ENCODE data around the gene PKP1. TPM values are rescaled to one million over a fixed set of nuclear protein-coding genes. Genes with fewer than 3 reads are reported as not detected.
A peak's percentile ranks its signal among the peaks of the same experiment; 100 is the strongest.

The PKP1 gene
- total RNA-seq, 1 experiment from 2014 or later = not detected

- H3K9me3 ChIP-seq (replicated peaks) = no peaks in the 10 kb centered on the region
Measured at GRCh38 chr1:201267481-201268229, 15.7 kb upstream of the PKP1 start.

DNA sequence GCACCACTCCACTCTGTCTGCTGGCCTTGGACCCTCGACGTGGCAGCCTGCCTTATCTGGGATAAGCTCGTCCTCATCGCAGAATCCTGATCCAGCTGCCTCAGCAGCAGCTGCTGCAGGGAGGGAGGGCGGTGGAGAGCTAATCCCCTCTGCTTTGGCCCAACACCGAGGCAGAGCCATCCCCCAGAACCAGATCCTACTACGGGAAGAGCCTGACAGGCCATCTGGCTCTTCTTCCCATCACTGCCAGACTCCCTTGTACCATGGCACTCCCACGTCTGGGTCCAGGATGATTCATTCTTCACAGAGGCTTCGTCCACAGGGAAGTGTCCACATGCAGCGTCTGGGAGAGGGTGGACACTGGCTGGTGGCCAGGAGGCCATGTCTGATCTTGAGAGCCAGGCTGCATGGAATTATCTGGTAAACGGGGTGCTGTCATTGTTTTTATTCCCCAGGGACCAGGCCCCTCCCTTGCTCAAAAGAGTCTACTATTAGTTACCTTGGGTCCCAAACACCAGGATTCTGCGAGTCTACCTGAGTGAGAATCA, 14.6 kb upstream of the PKP1 start:
- no peak overlapping the region for H3K4me3 ChIP-seq
- peak; percentile 88 to 90 for DNase-seq

More at GRCh38 chr1:201267481-201268229, 15.7 kb upstream of the PKP1 start:
- Histone ChIP-seq H3K27ac (no peak overlapping the region; the same call in 1 of the 2 replicates), H3K36me3 (no peaks in the 10 kb centered on the region), H3K4me1 (peaks cover 32% of the 10 kb centered on the region), H3K4me3 (no peak overlapping the region), H3K27me3 (no peaks in the 10 kb centered on the region)
- DNase-seq = no peak

DNA sequence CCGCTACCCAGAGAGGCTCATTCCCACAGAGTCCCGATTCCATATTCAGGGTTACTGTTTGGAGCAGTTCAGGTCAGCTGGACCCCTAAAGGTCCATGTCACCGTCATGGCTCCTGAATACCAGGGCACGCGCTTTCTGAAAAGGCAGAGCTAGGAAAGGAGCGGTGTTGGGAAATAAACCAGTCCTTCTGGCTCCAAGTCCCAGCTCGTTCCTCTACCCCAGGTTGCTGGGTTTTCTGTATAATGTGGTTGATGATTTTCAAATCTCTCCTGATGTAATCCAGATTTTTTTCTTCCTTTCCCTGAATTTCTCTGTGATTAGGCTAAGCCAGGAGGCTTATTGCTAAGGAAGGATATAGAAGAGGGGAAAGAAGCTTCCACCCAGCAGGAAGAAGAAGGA, 14.0 kb upstream of the PKP1 start:
- peak overlapping the region; percentile 44 for H3K27ac ChIP-seq
- H3K4me1 ChIP-seq = peaks cover 32% of the 10 kb centered on the region
- no peaks in the 10 kb centered on the region for H3K9me3 ChIP-seq (replicated peaks)
- H3K4me3 ChIP-seq = no peak overlapping the region
- H3K36me3 ChIP-seq = no peaks in the 10 kb centered on the region
- DNase-seq = no peak
- no peaks in the 10 kb centered on the region for H3K27me3 ChIP-seq

More for the DNA sequence above, 14.6 kb upstream of the PKP1 start:
- Histone ChIP-seq H3K9me3 (replicated peaks) (no peaks in the 10 kb centered on the region), H3K27me3 (no peaks in the 10 kb centered on the region), H3K27ac (peak overlapping the region; percentile 44), H3K36me3 (no peaks in the 10 kb centered on the region), H3K4me1 (peaks cover 32% of the 10 kb centered on the region)

DNA sequence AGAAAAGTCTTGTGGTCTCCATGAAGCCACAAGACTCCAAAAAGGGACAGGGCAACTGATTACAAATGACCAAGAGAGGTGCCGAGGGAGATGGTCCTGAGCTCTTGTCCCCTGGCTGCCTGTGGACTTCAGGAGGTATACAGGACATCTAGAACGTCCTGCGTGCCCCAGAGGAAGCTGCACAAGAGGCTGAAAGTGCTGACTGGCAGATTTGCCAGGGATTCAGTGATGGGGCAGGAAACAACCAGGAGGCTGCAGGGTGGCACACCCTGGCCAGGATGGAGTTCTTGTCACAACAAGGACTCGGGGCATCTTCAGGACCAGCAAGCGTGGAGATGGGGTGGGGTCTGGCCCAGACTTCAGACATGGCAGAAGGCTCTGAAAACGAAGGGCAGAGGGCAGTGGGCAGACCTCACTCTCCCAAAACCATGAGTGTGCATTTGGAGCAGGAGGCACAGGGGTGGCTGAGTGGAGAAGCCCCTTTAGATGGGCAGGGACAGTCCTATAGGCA, 13.4 kb upstream of the PKP1 start:
- Histone ChIP-seq H3K27me3 (no peaks in the 10 kb centered on the region), H3K4me1 (peaks cover 37% of the 10 kb centered on the region), H3K9me3 (replicated peaks) (no peaks in the 10 kb centered on the region), H3K4me3 (no peak overlapping the region), H3K36me3 (no peaks in the 10 kb centered on the region), H3K27ac (no peak overlapping the region)
- DNase-seq = no peak

DNA sequence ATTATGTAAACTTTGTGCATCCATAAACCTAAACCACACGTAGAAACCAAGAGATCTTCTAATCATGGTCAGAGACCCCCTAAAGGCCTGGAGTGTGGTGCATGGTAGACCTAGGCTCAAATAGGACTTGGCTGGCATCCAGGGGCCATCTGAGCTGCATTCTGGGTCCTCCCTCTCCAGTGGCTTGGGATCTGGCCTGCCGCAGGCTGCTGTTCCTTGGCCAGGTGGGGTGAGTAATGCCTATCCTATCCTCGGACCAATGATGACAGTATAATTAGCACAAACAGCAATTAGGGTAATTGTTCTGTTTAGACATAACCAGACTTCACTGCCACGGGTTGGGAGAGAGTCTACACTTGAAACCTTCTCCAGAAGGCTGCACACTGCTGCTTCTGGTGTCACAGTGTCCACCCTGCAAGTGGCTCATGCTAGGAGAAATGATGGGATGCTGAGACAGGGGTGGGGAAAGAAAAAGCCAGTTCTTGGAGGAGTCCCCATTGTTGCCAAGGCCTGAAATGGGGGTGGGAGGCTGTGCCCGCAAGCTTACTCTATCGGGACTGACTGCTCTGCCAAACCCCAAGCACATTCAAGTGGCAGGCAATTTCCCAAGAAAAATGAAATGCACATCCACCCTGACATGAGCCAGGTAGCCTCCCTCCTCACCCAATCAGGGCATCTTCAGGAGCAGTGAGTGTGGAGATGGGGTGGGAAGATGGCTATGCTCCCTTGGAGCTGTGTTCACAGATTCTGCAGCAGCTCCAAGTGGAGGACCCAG, 12.5 kb upstream of the PKP1 start:
- Histone ChIP-seq H3K27me3 (no peaks in the 10 kb centered on the region), H3K4me3 (no peak overlapping the region), H3K27ac (no peak overlapping the region), H3K9me3 (replicated peaks) (no peaks in the 10 kb centered on the region), H3K4me1 (peaks cover 43% of the 10 kb centered on the region), H3K36me3 (no peaks in the 10 kb centered on the region)
- DNase-seq = no peak

GRCh38 chr1:201272799-201273198, 10.5 kb upstream of the PKP1 start:
- Histone ChIP-seq H3K4me1 (peaks cover 28% of the 10 kb centered on the region), H3K27ac (no peak overlapping the region), H3K4me3 (no peak overlapping the region), H3K27me3 (no peaks in the 10 kb centered on the region), H3K36me3 (no peaks in the 10 kb centered on the region), H3K9me3 (replicated peaks) (no peaks in the 10 kb centered on the region)
- no peak for DNase-seq

DNA sequence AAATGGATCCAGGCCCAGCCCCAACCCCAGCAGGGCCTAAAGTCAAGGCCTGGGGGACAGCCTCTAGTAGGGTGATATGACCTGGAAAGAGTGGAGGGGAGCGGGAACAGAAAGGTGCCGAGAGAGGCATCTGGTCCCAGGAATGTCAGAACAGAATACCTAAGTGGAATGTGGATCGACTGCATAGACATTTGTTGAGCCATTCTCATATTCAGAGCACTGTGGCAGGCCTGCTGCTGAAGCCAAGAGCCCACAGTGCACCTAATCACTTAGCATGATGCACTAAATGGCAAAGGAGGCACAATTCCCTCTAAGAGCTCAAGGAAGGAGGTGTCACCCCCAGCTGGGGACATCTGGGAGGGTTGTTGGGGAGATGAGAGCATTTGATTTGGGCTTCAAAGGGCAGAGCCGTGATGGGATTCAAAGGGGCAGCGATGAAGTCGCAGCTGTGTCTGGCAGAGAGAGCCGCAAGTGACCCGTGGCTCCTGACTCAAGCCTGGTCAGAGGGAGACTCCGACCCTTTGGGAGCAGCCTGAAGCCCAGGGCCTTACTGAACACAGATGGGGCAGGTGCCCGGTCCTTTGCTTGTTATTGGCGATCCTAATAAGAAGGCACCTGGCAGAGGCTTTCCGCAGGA, 8.6 kb upstream of the PKP1 start:
- peak overlapping the region; percentile 20 for H3K27ac ChIP-seq
- H3K27me3 ChIP-seq = 0 out of 2 replicates have a peak, but pooled peaks cover 5% of the 10 kb centered on the region
- H3K9me3 ChIP-seq (replicated peaks) = no peaks in the 10 kb centered on the region
- H3K4me3 ChIP-seq = no peak overlapping the region
- no peak for DNase-seq
- H3K36me3 ChIP-seq = no peaks in the 10 kb centered on the region
- peaks cover 12% of the 10 kb centered on the region for H3K4me1 ChIP-seq

- no peak overlapping the region for H3K4me3 ChIP-seq
- peaks cover 12% of the 10 kb centered on the region for H3K4me1 ChIP-seq
Measured at GRCh38 chr1:201275253-201275666, 8.0 kb upstream of the PKP1 start.

GRCh38 chr1:201276891-201277290, 6.4 kb upstream of the PKP1 start:
- no peak overlapping the region for H3K4me3 ChIP-seq
- H3K9me3 ChIP-seq (replicated peaks) = no peaks in the 10 kb centered on the region
- H3K4me1 ChIP-seq = peaks cover 12% of the 10 kb centered on the region
- peaks cover 5% of the 10 kb centered on the region; the same call in 1 of the 2 replicates for H3K27me3 ChIP-seq
- no peak for DNase-seq
- no peak overlapping the region for H3K27ac ChIP-seq
- H3K36me3 ChIP-seq = no peaks in the 10 kb centered on the region

More at GRCh38 chr1:201275253-201275666, 8.0 kb upstream of the PKP1 start:
- Histone ChIP-seq H3K27me3 (0 out of 2 replicates have a peak, but pooled peaks cover 5% of the 10 kb centered on the region), H3K27ac (peak overlapping the region; percentile 28), H3K9me3 (replicated peaks) (no peaks in the 10 kb centered on the region), H3K36me3 (no peaks in the 10 kb centered on the region)
- peak; percentile 57 to 77 for DNase-seq

DNA sequence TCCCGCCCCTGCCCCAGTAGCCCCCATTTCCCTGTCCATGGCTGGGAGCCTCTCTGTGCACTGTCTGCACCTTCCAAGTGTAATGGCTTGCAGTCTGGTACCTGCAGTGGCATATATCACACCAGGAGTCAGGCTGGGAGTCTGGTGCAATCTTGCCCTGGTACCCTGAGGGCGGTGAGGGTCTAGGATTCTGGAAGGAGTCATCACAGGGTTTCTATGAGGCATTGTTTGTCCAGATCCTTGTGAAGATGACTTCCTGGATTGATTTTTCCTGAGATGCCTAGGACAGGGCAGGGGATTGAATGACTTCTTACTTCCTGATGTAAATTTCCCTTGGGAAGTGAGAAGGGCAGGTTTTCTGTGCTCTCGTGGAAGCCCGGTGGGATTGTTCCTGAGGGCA, 5.9 kb upstream of the PKP1 start:
- Histone ChIP-seq H3K27me3 (peaks cover 5% of the 10 kb centered on the region; the same call in 1 of the 2 replicates), H3K27ac (no peak overlapping the region), H3K9me3 (replicated peaks) (no peaks in the 10 kb centered on the region), H3K4me1 (peaks cover 12% of the 10 kb centered on the region), H3K4me3 (no peak overlapping the region), H3K36me3 (no peaks in the 10 kb centered on the region)
- DNase-seq = no peak

DNA sequence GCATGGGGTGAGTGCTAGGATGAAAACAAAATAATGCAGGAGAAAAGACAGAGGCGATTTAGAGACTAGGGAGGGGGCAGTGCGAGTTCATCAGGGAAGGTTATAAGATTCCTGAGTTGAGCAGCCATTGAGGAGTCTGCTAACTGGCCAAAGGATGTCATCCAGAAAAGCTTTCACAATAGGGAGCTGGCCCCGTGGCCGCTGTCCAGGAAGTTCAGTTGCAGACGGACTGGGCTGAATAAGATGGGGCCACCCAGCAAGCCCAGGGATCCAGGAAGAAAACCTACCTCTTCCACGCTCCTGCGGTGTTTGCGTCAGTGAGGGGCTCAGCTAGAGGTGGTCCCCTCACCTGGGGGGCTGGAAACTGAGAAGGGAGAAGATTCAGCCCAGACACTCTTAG, 4.0 kb upstream of the PKP1 start:
- Histone ChIP-seq H3K4me3 (no peak overlapping the region), H3K27ac (no peak overlapping the region), H3K36me3 (no peaks in the 10 kb centered on the region), H3K4me1 (peaks cover 12% of the 10 kb centered on the region), H3K27me3 (peaks cover 5% of the 10 kb centered on the region; the same call in 1 of the 2 replicates), H3K9me3 (replicated peaks) (no peaks in the 10 kb centered on the region)
- DNase-seq = no peak

DNA sequence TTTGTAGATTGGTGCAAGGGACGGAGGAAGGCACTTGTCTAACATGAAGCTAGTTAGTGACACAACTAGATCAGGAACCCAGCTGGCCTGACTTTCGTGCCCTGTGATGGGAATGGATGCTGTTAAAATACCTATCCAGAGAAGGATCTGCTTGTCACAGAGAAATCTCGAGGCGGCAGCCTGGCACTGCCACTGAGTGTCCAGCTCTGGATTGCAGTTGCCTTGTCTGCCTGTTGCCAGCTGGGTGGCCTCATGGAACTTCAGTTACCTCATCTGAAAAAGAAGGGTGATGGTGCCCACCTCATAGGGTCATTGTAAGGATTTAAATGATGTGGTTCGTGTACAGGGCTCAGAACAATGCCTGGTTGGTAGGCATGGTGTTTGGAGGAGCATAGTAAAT, 2.4 kb upstream of the PKP1 start:
- Histone ChIP-seq H3K9me3 (replicated peaks) (no peaks in the 10 kb centered on the region), H3K4me3 (no peak overlapping the region), H3K27ac (no peak overlapping the region), H3K4me1 (0 out of 2 replicates have a peak, but pooled peaks cover under 1% of the 10 kb centered on the region), H3K27me3 (peaks cover 5% of the 10 kb centered on the region; the same call in 1 of the 2 replicates), H3K36me3 (no peaks in the 10 kb centered on the region)
- no peak for DNase-seq

GRCh38 chr1:201281573-201281972, 1.7 kb upstream of the PKP1 start:
- no peaks in the 10 kb centered on the region for H3K36me3 ChIP-seq
- no peak for DNase-seq
- no peak overlapping the region for H3K4me3 ChIP-seq
- H3K27me3 ChIP-seq = peaks cover 5% of the 10 kb centered on the region; the same call in 1 of the 2 replicates
- H3K9me3 ChIP-seq (replicated peaks) = no peaks in the 10 kb centered on the region
- no peaks in the 10 kb centered on the region; the same call in 1 of the 2 replicates for H3K4me1 ChIP-seq
- no peak overlapping the region for H3K27ac ChIP-seq

DNA sequence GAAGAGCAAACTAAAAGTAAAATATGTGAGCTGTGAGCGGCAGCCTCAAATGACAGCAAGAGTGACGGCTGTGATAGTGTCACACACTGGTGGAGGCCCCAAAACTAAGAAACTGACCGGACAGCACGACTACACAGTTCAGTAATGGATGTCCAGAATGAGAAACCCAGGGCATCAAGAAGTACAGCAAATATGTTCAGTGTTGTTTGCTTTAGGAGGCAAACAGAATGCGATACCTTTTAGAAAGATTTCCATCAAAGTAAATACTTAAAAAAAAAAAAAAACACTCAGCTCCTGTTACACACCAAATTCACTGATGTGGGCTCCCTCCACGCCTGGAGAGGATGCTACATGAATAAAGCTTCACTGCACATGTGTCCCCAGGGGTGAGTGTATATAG, 1.1 kb upstream of the PKP1 start:
- H3K36me3 ChIP-seq = no peaks in the 10 kb centered on the region
- no peak for DNase-seq
- H3K4me3 ChIP-seq = no peak overlapping the region
- no peak overlapping the region for H3K27ac ChIP-seq
- peaks cover 5% of the 10 kb centered on the region; the same call in 1 of the 2 replicates for H3K27me3 ChIP-seq
- H3K4me1 ChIP-seq = peaks cover 5% of the 10 kb centered on the region
- H3K9me3 ChIP-seq (replicated peaks) = no peaks in the 10 kb centered on the region
